GM21576 (cell line): ENCODE data around the gene FAM124A.

Experiments used
- ATAC-seq: cut with Tn5 transposase; IDR thresholded peaks from one replicate; pipeline ENCODE4 v1.9.1; 2021; ENCODE audit warnings: mild to moderate bottlenecking, moderate library complexity; ENCODE audit not compliant: unreplicated experiment

The FAM124A gene

GRCh38 chr13:51220706-51221105 lies 1.5 kb upstream of the FAM124A start:
- ATAC-seq, result no peak

- no peak for ATAC-seq
Measured at GRCh38 chr13:51221108-51221507, 1.1 kb upstream of the FAM124A start.

- no peak for ATAC-seq
Measured at GRCh38 chr13:51221674-51222036, 543 bp upstream of the FAM124A start.

- ATAC-seq, result no peak
Measured at GRCh38 chr13:51222686-51223559, 725 bp downstream of the FAM124A start.

- ATAC-seq, result no peak
Measured at GRCh38 chr13:51223560-51224270, 1.5 kb downstream of the FAM124A start.

GRCh38 chr13:51225029-51225428 lies 2.8 kb downstream of the FAM124A start:
- no peak for ATAC-seq

- no peak for ATAC-seq
Measured at GRCh38 chr13:51227404-51227803, 5.2 kb downstream of the FAM124A start.

- no peak for ATAC-seq
Measured at GRCh38 chr13:51229101-51229719, 7.0 kb downstream of the FAM124A start.

GRCh38 chr13:51229731-51230130 lies 7.5 kb downstream of the FAM124A start:
- no peak for ATAC-seq

GRCh38 chr13:51230477-51231105 lies 8.4 kb downstream of the FAM124A start:
- ATAC-seq, result no peak

GRCh38 chr13:51231456-51231855 lies 9.3 kb downstream of the FAM124A start:
- ATAC-seq, result no peak

GRCh38 chr13:51232328-51232727 lies 10.1 kb downstream of the FAM124A start:
- ATAC-seq, result no peak

GRCh38 chr13:51233117-51233826 lies 11.1 kb downstream of the FAM124A start:
- no peak for ATAC-seq

GRCh38 chr13:51234676-51235075 lies 12.5 kb downstream of the FAM124A start:
- no peak for ATAC-seq

GRCh38 chr13:51235186-51235585 lies 13.0 kb downstream of the FAM124A start:
- no peak for ATAC-seq

GRCh38 chr13:51235756-51236490 lies 13.7 kb downstream of the FAM124A start:
- ATAC-seq, result no peak

GRCh38 chr13:51236491-51236792 lies 14.2 kb downstream of the FAM124A start:
- ATAC-seq, result no peak

- ATAC-seq, result no peak
Measured at GRCh38 chr13:51237386-51237785, 15.2 kb downstream of the FAM124A start.

GRCh38 chr13:51237887-51238286 lies 15.7 kb downstream of the FAM124A start:
- ATAC-seq, result no peak

- no peak for ATAC-seq
Measured at GRCh38 chr13:51240178-51240577, 18.0 kb downstream of the FAM124A start.
